ENCODE data around the gene UMPS. TPM values are rescaled to one million over a fixed set of nuclear protein-coding genes. Genes with fewer than 3 reads are reported as not detected.

UMPS gene
- total RNA-seq, 6 donors from 2014 or later = 5.0 to 26.2 (median 23.7) TPM

- WGBS, 2 donors = 39 to 41% methylated on average over 16 to 17 of the region's 17 CpGs
- Histone ChIP-seq H3K27ac (peak overlapping the region in 3 of 4 donors; percentile 27 to 50 (median 45)), H3K9me3 (no peaks in the 10 kb centered on the region), H3K36me3 (peaks cover 0 to 19% (median 11%) of the 10 kb centered on the region in 4 donors), H3K27me3 (no peaks in the 10 kb centered on the region), H3K4me3 (no peak overlapping the region), H3K4me1 (peaks cover 25 to 42% (median 31%) of the 10 kb centered on the region in 4 donors)
- peak in 1 of 2 donors; percentile 54 for ATAC-seq (ENCODE audit: low FRiP score in 2 of 2)
- DNase-seq = peak in 1 of 2 donors; percentile 37
- TF ChIP-seq POLR2A (IDR thresholded peaks at IDR 0.05) = no peak
- peak in 2 of 4 donors; percentile 81 to 91 for TF ChIP-seq EP300 (IDR thresholded peaks at IDR 0.05)
- TF ChIP-seq POLR2AphosphoS5 (IDR thresholded peaks at IDR 0.05) = peak; percentile 72 to 89
- no peak for TF ChIP-seq CTCF (IDR thresholded peaks at IDR 0.05)
Measured at GRCh38 chr3:124772081-124772831, 42.0 kb downstream of the UMPS start.

- no peak for ATAC-seq (ENCODE audit: low FRiP score in 2 of 2)
- Histone ChIP-seq H3K4me1 (peaks cover 25 to 42% (median 31%) of the 10 kb centered on the region in 4 donors), H3K27ac (peak overlapping the region in 2 of 4 donors; percentile 1 to 50), H3K27me3 (no peaks in the 10 kb centered on the region), H3K4me3 (no peak overlapping the region), H3K36me3 (peaks cover 0 to 6% (median 2%) of the 10 kb centered on the region in 4 donors), H3K9me3 (no peaks in the 10 kb centered on the region)
- WGBS, 2 donors = 91 to 94% methylated on average over 7 to 17 of the region's 17 CpGs
- TF ChIP-seq EP300 (IDR thresholded peaks at IDR 0.05) = no peak
- no peak for TF ChIP-seq POLR2AphosphoS5 (IDR thresholded peaks at IDR 0.05)
- no peak for TF ChIP-seq CTCF (IDR thresholded peaks at IDR 0.05)
- no peak for TF ChIP-seq POLR2A (IDR thresholded peaks at IDR 0.05)
- peak in 1 of 2 donors; percentile 47 for DNase-seq
Measured at GRCh38 chr3:124773351-124774326, 43.4 kb downstream of the UMPS start.

- ATAC-seq (ENCODE audit: low FRiP score in 2 of 2) (peak in 1 of 2 donors; percentile 39), DNase-seq (no peak)
- no peak overlapping the region for H3K4me3 ChIP-seq
- TF ChIP-seq EP300 (IDR thresholded peaks at IDR 0.05) = no peak
- TF ChIP-seq POLR2A (IDR thresholded peaks at IDR 0.05) = no peak
- TF ChIP-seq POLR2AphosphoS5 (IDR thresholded peaks at IDR 0.05) = no peak
- no peak for TF ChIP-seq CTCF (IDR thresholded peaks at IDR 0.05)
- H3K36me3 ChIP-seq = no peaks in the 10 kb centered on the region
- H3K27ac ChIP-seq = peak overlapping the region in 2 of 4 donors; percentile 1 to 36
- H3K9me3 ChIP-seq = no peaks in the 10 kb centered on the region
- H3K27me3 ChIP-seq = no peaks in the 10 kb centered on the region
- WGBS, 2 donors = 70 to 83% methylated on average over 4 to 6 of the region's 6 CpGs
- H3K4me1 ChIP-seq = peaks cover 25 to 42% (median 31%) of the 10 kb centered on the region in 4 donors
Measured at GRCh38 chr3:124774327-124774718, 44.1 kb downstream of the UMPS start.

GRCh38 chr3:124774841-124775402, 44.7 kb downstream of the UMPS start:
- TF ChIP-seq CTCF (IDR thresholded peaks at IDR 0.05) (no peak), POLR2AphosphoS5 (IDR thresholded peaks at IDR 0.05) (no peak), EP300 (IDR thresholded peaks at IDR 0.05) (no peak), POLR2A (IDR thresholded peaks at IDR 0.05) (no peak)
- Histone ChIP-seq H3K27ac (peak overlapping the region in 2 of 4 donors; percentile 1 to 36), H3K4me1 (peaks cover 26 to 42% (median 33%) of the 10 kb centered on the region in 4 donors), H3K9me3 (no peaks in the 10 kb centered on the region), H3K27me3 (no peaks in the 10 kb centered on the region), H3K36me3 (no peaks in the 10 kb centered on the region), H3K4me3 (no peak overlapping the region)
- 79 to 90% methylated on average over 7 of the region's 7 CpGs for WGBS, 2 donors
- DNase-seq (no peak), ATAC-seq (ENCODE audit: low FRiP score in 2 of 2) (no peak)
